Right cardiac atrium (tissue), 5 donors: ENCODE results near the gene OPN1MW2. TPM values are rescaled to one million over a fixed set of nuclear protein-coding genes. Genes with fewer than 3 reads are reported as not detected.
"Not testable (repeated sequence)": the region's sequence is repeated elsewhere in the genome, so short reads cannot be mapped to it uniquely, and the experiment has no call there.

Experiments
- ATAC-seq, 2 donors: fragments of 200-7000 bp; cut with Tn5 transposase; one replicate each; pipeline versions ENCODE4 v1.8.0 to v1.9.1; 2020; ENCODE audit warnings: moderate library complexity in 2 of 2, mild to moderate bottlenecking in 1 of 2
- DNase-seq, 3 donors: peaks; one replicate each; pipeline ENCODE4 v3.0.0-alpha.2; 2020
- H3K27ac ChIP-seq: one replicate; pipeline ENCODE4 v1.5.1; 2013; ENCODE audit warnings: mild to moderate bottlenecking, low read length, control low read depth, moderate library complexity
- H3K27me3 ChIP-seq: one replicate; pipeline ENCODE4 v1.6.1; 2013; ENCODE audit not compliant: control insufficient read depth, insufficient read depth
- H3K4me1 ChIP-seq: one replicate; pipeline ENCODE4 v1.6.1; 2013; ENCODE audit warnings: low read length; ENCODE audit not compliant: control insufficient read depth, insufficient read depth
- H3K4me3 ChIP-seq: one replicate; pipeline ENCODE4 v1.5.1; 2013; ENCODE audit warnings: low read length, control low read depth
- H3K9me3 ChIP-seq: one replicate; pipeline ENCODE4 v1.6.1; 2013; ENCODE audit warnings: low read length; ENCODE audit not compliant: control insufficient read depth
- WGBS: extraction: QIAGEN DNeasy Blood & Tissue Kit; methylation state at CpG from one replicate; pipeline ENCODE4 v1.1.7; 2013; 5-methylcytosine and 5-hydroxymethylcytosine counted together
- intact Hi-C, 4 donors: fragments of 100-400 bp; cut with DNase I; formaldehyde crosslinking; loops; one replicate each; pipeline versions ENCODE4 v1.11.0 to v1.14.0; 2022 to 2023
- long read RNA-seq, 4 donors: library from polyadenylated mRNA; unstranded; transcript quantifications; one replicate each; pipeline ENCODE4 v2.0.0, GENCODE V29; 2020 to 2021
- polyA plus RNA-seq: library from polyadenylated mRNA; stranded (reverse); fragments of 200-250 nt; gene quantifications from one replicate; pipeline ENCODE4 v1.2.3, GENCODE V29; 2013
- total RNA-seq, 4 donors: library from RNA; stranded (reverse); fragmentation: NEBNext Ultra II Directional; extraction: Animal tissue kit (Norgen Biotek cat#: 25700); gene quantifications; one replicate each; pipeline ENCODE4 v1.2.1, GENCODE V29; 2021
- donor health status: healthy with polysubstance abuse.
- donor health status: DM: no; HTN: yes; CAD: no.
- donor health status: DM: no; HTN: no; CAD: no.
- donor health status: DM: no; HTN: yes; CAD: no; lungs with severe emphysema.
- donor health status: DM: yes; HTN: yes; CAD: no.

OPN1MW2 gene
- total RNA-seq (not detected), polyA plus RNA-seq (not detected)
- long read RNA-seq, donor 1 = 0 reads
- long read RNA-seq, donor 2 = 0 reads
- long read RNA-seq, donor 3 = 0 reads
- long read RNA-seq, donor 4 = 0 reads

DNA sequence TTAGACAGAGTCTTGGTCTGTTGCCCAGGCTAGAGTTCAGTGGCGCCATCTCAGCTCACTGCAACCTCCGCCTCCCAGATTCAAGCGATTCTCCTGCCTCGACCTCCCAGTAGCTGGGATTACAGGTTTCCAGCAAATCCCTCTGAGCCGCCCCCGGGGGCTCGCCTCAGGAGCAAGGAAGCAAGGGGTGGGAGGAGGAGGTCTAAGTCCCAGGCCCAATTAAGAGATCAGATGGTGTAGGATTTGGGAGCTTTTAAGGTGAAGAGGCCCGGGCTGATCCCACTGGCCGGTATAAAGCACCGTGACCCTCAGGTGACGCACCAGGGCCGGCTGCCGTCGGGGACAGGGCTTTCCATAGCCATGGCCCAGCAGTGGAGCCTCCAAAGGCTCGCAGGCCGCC is at the start of gene OPN1MW2:
OPN1MW2 (plus strand) TSS at position 301 of the 400 bp plus-strand sequence; CDS start at position 361, 60 bp downstream.
- H3K27me3 ChIP-seq, H3K27ac ChIP-seq, intact Hi-C loops, H3K9me3 ChIP-seq, ATAC-seq, H3K4me3 ChIP-seq, H3K4me1 ChIP-seq, DNase-seq: not testable (repeated sequence)
- WGBS = no CpG with 5 or more reads among the region's 16 CpGs

DNA sequence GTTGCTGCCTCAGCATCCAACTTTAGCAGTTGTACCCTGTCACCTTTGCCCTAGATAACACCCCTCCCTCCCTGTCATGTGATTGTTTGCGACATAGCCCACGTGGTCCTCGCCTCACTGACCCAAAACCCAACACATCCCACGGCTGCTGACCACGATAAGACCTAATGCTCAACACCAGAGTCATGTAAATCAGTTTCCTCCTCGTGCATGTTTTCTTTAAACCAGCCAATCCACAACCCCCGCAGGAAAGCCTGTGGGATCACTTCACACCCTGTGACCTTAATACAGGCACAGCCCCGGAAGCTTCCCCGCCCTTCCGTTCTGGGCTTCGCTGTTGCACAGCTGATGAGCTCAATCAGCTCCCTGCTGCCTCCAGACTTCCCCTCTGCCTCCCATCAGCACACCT is 47.0 kb upstream of the OPN1MW2 start:
- H3K27me3 ChIP-seq, intact Hi-C loops, DNase-seq, H3K4me3 ChIP-seq, H3K9me3 ChIP-seq, H3K27ac ChIP-seq, H3K4me1 ChIP-seq: not testable (repeated sequence)
- ATAC-seq = peak; percentile 89 to 97
- WGBS = no CpG with 5 or more reads among the region's 11 CpGs

DNA sequence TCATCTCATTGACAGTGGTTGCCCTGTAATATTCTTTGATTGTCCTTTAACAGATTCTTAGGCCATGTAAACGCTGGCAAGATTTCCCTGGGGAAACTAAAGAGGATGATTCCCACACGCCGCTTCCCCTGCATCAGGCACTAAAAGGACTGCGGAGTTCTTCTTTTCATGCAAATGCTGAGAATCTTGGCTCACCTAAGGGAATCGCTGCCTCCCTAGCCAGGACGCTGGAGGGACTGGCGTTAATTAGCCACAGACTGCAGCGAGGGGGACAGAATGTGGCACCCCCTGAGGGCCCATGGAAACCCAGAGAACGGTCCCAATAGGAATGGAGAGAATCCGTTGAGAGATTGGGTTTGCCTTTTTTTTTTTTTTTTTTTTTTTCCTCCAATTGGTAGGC is 45.2 kb upstream of the OPN1MW2 start:
- H3K9me3 ChIP-seq, H3K4me1 ChIP-seq, intact Hi-C loops, H3K4me3 ChIP-seq, H3K27ac ChIP-seq, DNase-seq, H3K27me3 ChIP-seq, ATAC-seq: not testable (repeated sequence)
- WGBS = no CpG with 5 or more reads among the region's 10 CpGs

DNA sequence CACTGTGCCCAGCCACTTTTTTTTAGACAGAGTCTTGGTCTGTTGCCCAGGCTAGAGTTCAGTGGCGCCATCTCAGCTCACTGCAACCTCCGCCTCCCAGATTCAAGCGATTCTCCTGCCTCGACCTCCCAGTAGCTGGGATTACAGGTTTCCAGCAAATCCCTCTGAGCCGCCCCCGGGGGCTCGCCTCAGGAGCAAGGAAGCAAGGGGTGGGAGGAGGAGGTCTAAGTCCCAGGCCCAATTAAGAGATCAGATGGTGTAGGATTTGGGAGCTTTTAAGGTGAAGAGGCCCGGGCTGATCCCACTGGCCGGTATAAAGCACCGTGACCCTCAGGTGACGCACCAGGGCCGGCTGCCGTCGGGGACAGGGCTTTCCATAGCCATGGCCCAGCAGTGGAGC is 37.3 kb upstream of the OPN1MW2 start, which contains the start of gene OPN1MW:
OPN1MW (plus strand) TSS at position 301 of the 400 bp plus-strand sequence; CDS start at position 383, 82 bp downstream.
- no CpG with 5 or more reads among the region's 14 CpGs for WGBS
- intact Hi-C loops = not testable (repeated sequence)

DNA sequence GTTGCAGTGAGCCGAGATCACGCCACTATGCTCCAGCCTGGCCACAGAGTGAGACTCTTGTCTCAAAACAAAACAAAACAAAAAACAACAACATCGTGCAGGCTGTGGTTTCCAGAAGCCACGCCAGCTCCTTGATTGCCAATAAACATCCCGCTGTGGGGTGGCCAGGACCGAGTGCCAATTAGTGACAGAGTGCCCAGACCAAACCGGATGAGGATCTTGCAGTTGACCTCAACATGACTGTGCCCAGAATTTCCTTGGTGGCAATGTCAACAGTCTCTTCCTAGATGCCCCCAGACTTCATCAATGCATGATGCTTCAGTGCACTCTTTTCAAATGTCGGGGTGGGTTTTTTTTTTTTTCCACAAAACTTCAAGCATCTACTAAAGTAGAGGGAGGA is 35.8 kb upstream of the OPN1MW2 start:
- H3K9me3 ChIP-seq, H3K27me3 ChIP-seq, H3K4me3 ChIP-seq, ATAC-seq, H3K4me1 ChIP-seq, intact Hi-C loops, H3K27ac ChIP-seq, DNase-seq: not testable (repeated sequence)
- WGBS = no CpG with 5 or more reads among the region's 8 CpGs

More for the DNA sequence above, 37.3 kb upstream of the OPN1MW2 start, which contains the start of gene OPN1MW:
- not testable (repeated sequence) for H3K4me1 ChIP-seq, H3K27ac ChIP-seq, H3K9me3 ChIP-seq, H3K4me3 ChIP-seq, H3K27me3 ChIP-seq, ATAC-seq, DNase-seq

DNA sequence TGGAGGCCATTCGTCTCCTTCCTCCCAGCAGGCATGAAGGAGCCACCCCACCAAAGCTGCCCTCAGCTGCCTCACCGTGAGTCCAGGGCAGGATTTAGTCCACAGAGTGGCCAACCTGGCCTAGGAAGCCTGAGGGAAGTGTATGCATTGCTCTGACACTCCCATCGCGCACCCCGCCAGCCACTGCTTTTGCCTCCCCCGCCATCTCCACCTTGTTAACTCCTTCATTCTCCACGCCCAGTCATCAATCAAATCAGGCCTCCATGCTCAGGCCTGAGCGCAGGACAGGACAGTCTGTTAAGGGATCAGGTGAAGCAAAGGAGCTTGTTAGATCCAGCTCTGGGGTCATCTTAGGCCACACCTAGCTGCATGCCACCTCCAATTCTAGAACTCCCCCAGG is 26.7 kb upstream of the OPN1MW2 start:
- ATAC-seq, H3K4me1 ChIP-seq, H3K27ac ChIP-seq, DNase-seq, H3K27me3 ChIP-seq, intact Hi-C loops, H3K9me3 ChIP-seq, H3K4me3 ChIP-seq: not testable (repeated sequence)
- no CpG with 5 or more reads among the region's 8 CpGs for WGBS

DNA sequence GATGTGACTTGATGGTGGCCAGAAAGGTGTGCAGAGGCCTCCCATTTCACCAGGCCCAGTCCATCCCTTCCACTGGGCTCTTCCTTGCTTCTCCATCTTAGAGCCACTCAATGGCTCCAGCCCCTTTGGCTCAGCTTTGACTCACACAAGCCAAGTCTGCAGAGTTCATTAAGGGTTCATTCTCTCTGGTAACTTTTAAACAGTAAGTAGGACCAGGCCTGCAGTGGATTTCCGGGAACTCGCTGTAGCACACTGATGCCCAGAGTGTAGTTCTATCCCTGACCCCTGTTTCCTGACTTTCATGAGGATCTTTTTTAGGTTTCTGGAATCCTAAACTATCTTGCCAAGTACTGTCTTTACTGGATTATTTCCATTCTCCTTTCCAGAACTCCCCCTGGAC is 25.2 kb upstream of the OPN1MW2 start:
- H3K27ac ChIP-seq, H3K9me3 ChIP-seq, H3K27me3 ChIP-seq, H3K4me3 ChIP-seq, intact Hi-C loops, H3K4me1 ChIP-seq, DNase-seq: not testable (repeated sequence)
- ATAC-seq = peak; percentile 83 to 92
- WGBS = no CpG with 5 or more reads among the region's 2 CpGs

DNA sequence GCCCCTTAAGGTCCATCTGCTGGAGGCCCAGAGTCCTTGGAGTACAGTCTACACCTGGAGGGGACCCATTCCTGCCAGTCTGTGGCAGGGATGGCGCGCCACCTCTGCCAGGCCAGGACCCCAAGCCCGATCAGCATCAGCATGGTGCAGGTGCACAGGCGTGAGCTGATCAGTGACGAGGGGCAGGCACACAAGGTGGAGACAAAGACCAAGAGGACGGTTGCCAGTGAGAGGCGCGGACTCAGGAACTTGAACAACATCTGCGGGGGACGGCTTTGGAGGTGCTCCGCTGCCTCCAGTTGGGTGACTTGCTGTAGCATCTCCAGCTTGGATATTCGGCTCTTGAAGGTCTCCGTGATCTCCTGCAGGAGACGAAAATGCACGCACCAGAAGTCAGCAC is 23.1 kb upstream of the OPN1MW2 start:
- H3K4me3 ChIP-seq, H3K27ac ChIP-seq, DNase-seq, H3K4me1 ChIP-seq, H3K9me3 ChIP-seq, H3K27me3 ChIP-seq, ATAC-seq, intact Hi-C loops: not testable (repeated sequence)
- no CpG with 5 or more reads among the region's 15 CpGs for WGBS

GRCh38 chrX:154209670-154210418 is 9.7 kb upstream of the OPN1MW2 start:
- H3K27me3 ChIP-seq, H3K4me3 ChIP-seq, DNase-seq, H3K4me1 ChIP-seq, intact Hi-C loops, H3K27ac ChIP-seq, H3K9me3 ChIP-seq: not testable (repeated sequence)
- peak; percentile 88 to 97 for ATAC-seq
- no CpG with 5 or more reads among the region's 21 CpGs for WGBS

- 94% methylated on average over 5 of the region's 9 CpGs for WGBS
- H3K9me3 ChIP-seq, intact Hi-C loops, DNase-seq, ATAC-seq, H3K4me1 ChIP-seq, H3K27ac ChIP-seq, H3K4me3 ChIP-seq, H3K27me3 ChIP-seq: not testable (repeated sequence)
Observed at GRCh38 chrX:154211057-154211456, 8.5 kb upstream of the OPN1MW2 start.

GRCh38 chrX:154211499-154211898 is 8.1 kb upstream of the OPN1MW2 start:
- intact Hi-C loops, H3K9me3 ChIP-seq: not testable (repeated sequence)
- no CpG with 5 or more reads among the region's 10 CpGs for WGBS

More at GRCh38 chrX:154211499-154211898, 8.1 kb upstream of the OPN1MW2 start:
- H3K27ac ChIP-seq, ATAC-seq, DNase-seq, H3K4me3 ChIP-seq, H3K4me1 ChIP-seq, H3K27me3 ChIP-seq: not testable (repeated sequence)
